Effector CD4-positive, alpha-beta T cell (primary cell): Measurements from ENCODE around the gene TSPEAR.
A peak's percentile ranks its signal among the peaks of the same experiment; 100 is the strongest.
"Not testable (repeated sequence)": the region's sequence is repeated elsewhere in the genome, so short reads cannot be mapped to it uniquely, and the experiment has no call there.

Experiments used
- DNase-seq: peaks from one replicate; pipeline ENCODE4 v3.0.0-alpha.2; 2020

The TSPEAR gene

GRCh38 chr21:44681152-44681551, 30.2 kb downstream of the TSPEAR start:
- no peak for DNase-seq

DNA sequence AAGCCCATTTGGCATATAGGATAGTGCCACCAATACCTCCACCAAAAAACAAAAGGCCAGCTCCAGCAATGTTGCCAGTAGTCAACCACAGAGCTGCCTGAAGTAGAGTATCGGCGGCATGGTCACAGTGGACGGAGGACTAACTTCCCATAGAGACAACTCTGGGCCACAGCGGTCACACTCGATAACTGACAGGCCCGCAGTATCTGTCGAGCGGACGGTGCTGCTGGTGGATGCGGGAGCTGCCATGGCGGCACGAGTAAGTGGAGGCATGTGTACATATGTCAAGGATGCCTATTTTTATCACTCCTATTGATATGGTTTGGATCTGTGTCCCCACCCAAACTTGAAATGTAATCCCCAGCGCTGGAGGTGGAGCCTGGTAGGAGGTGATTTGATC, 33.5 kb downstream of the TSPEAR start:
- no peak for DNase-seq

DNA sequence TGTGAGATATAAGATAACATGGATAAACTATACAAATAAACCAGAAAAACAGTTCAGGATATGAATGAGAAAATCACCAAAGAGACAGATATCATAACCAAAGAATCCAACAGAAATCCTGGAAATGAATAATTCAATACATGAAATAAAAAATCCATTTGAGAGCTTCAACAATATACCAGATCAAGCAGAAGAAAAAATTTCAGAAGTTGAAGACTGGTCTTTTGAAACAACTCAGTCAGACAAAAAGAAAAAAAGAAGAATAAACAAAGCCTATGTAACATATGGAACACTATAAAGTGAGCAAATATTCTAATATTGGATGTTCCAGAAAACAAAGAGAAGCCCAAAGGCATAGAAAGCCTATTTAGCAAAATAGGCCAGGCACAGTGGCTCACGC, 39.5 kb downstream of the TSPEAR start:
- DNase-seq = no peak

GRCh38 chr21:44670642-44671432, 40.5 kb downstream of the TSPEAR start:
- no peak for DNase-seq

GRCh38 chr21:44667612-44668011, 43.8 kb downstream of the TSPEAR start:
- DNase-seq = no peak

- DNase-seq = no peak
Observed at GRCh38 chr21:44666401-44667320, 44.7 kb downstream of the TSPEAR start, which contains the start of gene KRTAP12-2. TSS of gene KRTAP12-2 (minus strand) at chr21:44666927. CDS start at chr21:44666886, 41 bp downstream.

DNA sequence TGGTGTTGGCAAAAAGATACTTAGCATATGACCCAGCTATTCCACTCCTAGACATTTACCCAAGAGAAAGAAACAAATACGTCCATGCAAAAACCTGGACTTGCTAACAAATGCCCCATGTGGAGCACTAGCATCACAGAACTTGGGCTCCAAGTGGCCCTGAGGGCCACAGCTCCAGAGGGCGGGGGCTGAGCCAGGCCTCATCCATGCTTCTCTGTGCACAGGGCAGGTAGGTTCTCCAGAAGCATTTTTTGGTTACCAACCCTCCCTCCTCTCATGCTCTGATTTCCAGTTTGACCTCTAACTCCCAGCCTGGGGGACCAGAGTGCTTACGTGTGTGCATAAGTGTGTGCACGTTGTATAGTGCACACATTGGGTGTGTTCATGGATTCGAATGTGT, 46.7 kb downstream of the TSPEAR start:
- no peak for DNase-seq

DNA sequence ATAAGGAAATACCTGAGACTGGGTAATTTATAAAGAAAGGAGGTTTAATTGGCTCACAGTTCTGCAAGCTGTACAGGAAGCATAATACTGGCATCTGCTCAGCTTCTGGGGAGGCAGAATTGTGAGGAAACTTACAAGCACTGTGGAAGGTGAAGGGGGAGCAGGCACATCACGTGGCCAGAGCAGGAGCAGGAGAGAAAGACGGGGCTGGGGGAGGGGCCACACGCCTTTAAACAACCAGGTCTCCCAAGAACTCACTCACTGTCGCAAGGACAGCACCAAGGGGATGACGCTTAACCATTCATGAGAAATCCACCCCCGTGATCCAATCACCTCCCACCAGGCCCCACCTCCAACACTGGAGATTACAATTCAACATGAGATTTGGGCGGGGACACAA, 49.8 kb downstream of the TSPEAR start:
- not testable (repeated sequence) for DNase-seq

- no peak for DNase-seq
Observed at GRCh38 chr21:44658913-44659595, 52.3 kb downstream of the TSPEAR start.

GRCh38 chr21:44658541-44658910, 52.8 kb downstream of the TSPEAR start:
- no peak for DNase-seq

DNA sequence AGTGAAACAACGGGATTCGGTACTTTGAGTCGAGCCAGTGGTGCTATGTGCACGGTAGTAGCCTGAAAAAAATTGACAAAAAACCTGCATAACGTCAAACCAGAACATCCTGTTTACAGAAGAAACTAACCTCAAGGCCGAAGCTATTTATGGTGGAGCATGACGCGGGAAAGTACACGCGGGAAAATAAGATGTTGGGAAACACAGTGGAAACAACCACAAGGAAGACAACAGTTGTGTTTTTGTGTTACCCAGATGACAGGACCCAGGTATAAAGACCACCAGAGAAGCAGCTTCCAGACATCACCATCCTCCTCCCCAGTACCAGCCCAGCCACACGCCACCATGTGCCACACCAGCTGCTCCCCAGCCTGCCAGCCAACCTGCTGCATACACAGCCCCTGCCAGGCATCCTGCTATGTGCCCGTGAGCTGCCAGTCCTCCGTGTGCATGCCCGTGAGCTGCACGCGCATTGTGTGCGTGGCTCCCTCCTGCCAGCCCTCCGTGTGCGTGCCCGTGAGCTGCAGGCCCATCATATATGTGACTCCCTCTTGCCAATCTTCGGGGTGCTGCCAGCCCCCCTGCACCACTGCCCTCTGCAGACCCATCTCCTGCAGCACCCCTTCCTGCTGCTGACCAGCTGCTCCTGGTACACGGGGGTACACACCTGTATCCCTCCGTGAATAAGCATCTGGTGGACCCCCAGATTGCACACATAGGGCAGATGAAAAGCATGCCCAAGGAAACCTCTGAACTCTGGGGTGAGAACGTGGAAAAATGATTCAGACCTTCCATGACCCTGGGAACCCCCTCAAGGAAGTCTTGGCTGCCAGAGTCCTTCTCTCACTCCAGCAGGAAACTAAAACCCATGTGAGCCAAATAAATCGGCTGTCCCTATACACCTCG, 53.5 kb downstream of the TSPEAR start, which contains the start of gene KRTAP12-3:
Gene KRTAP12-3, plus strand, starts transcription at position 298 of the 906 bp plus-strand sequence. Its CDS starts 48 bp downstream, at position 346.
- DNase-seq = peak; percentile 42

DNA sequence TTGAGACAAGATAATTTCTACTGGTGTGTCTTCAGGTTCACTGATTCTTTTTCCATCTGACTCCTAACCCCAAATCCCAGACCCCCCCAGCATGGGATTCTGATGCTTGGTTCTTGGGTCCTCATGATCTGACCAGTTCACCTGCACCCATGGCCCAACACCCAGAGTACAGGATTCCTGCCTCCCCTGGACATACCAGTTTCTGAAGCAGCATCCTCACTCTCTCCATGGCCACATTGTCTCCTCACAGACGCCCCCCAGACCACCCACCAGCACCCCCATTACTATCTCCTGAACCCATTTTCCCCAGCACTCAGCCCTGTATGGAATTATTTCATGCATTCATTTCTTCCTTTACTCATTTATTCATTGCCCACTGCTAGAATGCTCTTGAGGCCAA, 54.5 kb downstream of the TSPEAR start:
- no peak for DNase-seq

- DNase-seq = no peak
Observed at GRCh38 chr21:44654576-44655175, 56.7 kb downstream of the TSPEAR start, which contains the start of gene KRTAP12-4. TSS of gene KRTAP12-4 (minus strand) at chr21:44654659. CDS start at chr21:44654614, 45 bp downstream.

GRCh38 chr21:44653656-44654575, 57.5 kb downstream of the TSPEAR start:
- peak; percentile 56 for DNase-seq

DNA sequence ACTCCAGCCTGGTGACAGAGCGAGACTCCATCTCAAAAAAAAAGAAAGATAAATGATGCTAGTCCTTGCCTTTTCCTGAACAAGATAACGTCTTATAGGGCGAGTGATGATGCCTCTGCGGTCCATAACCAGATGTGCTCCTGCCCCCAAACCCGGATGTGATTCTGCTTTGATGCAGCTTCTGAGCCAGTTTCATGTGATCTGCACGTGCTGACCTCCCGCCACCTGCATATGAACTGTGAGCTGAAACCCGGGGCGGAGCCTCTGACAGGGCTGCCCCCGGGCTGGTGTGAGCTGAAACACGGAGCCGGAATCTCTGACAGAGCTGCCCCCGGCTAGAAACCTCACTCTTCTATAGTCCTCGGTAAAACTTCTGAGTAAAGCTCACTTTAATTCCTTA, 58.2 kb downstream of the TSPEAR start:
- DNase-seq = no peak

GRCh38 chr21:44650973-44651675, 60.2 kb downstream of the TSPEAR start:
- DNase-seq = no peak

GRCh38 chr21:44650265-44650972, 61.0 kb downstream of the TSPEAR start:
- DNase-seq = no peak

GRCh38 chr21:44649521-44650100, 61.8 kb downstream of the TSPEAR start:
- DNase-seq = no peak
